ENCODE measurements around the gene MAPK12.

DNA sequence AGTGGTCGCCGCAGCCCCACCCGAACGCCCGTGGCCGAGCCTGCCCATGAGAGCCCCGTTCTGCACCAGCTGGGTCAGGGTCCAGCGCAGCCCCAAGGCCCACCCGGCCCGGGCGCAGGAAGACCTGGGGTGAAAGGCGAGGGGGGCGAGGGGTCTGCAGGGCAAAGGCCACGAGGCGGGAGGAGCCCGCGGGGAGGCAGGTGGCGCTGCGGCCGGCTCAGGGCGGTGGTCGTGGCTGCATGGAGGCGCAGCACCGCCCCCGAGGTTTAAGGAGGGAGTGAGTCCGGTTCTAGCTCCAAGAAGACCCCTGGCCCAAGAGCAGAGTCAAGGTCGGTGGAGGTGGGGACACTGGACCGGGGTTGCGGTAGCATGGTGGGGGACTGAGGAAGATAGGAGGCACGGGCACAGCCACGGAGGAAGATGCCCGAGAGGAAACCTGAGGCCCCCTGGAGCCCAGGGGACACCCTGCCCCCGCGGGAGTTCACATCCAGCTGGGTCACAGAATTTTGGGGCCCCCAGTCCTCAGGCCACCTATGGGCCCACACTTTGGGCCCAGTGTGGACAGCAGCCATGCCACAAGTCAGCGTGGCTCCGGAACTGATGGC, 9.9 kb downstream of the MAPK12 start:
- no peak for TF ChIP-seq POLR2A (IDR thresholded peaks at IDR 0.05)
- TF ChIP-seq, protein P1, sequence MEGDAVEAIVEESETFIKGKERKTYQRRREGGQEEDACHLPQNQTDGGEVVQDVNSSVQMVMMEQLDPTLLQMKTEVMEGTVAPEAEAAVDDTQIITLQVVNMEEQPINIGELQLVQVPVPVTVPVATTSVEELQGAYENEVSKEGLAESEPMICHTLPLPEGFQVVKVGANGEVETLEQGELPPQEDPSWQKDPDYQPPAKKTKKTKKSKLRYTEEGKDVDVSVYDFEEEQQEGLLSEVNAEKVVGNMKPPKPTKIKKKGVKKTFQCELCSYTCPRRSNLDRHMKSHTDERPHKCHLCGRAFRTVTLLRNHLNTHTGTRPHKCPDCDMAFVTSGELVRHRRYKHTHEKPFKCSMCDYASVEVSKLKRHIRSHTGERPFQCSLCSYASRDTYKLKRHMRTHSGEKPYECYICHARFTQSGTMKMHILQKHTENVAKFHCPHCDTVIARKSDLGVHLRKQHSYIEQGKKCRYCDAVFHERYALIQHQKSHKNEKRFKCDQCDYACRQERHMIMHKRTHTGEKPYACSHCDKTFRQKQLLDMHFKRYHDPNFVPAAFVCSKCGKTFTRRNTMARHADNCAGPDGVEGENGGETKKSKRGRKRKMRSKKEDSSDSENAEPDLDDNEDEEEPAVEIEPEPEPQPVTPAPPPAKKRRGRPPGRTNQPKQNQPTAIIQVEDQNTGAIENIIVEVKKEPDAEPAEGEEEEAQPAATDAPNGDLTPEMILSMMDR (IDR thresholded peaks at IDR 0.05), result no peak
